ENCODE measurements around the gene WDR27.

WDR27 gene

DNA sequence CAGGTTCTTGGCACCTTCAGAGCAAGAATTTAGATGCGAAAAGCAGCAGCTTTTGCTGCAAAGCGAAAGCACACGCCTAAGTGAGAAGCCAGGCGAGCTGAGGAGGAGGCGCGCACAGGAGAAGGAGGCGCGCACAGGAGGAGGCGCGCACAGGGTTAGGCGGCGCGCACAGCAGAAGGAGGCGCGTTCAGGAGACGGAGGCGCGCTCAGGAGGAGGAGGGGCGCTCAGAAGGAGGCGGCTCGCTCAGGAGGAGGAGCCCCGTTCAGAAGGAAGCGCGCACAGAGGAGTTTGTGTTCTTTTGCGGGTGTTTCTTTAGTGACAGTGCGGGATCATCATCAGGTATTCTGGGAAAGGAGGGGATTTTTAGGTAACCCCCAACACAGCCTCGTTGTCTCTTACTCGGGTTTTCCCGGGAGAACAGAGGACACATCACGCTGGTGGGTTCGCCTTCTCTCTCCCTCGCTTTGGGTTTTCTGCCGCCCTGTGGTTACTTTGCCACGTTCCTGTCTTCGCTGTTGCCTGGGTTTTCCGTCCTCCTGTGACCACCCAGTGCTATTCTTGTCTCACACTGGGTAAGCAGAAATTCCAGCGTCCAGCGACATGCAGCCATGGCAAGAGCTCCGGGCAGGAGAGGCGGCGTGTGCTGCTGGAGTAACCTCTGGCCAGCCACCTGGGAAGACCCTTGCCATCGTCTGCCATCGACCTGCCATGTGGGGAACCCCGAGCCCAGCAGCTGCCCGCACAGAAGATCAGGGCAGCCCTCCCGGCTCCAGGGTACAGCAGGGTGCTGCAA, 47.0 kb downstream of the WDR27 start:
- Histone ChIP-seq H3K9ac (peak overlapping the region; percentile 66), H3K4me3 (peak overlapping the region; percentile 66), H3K36me3 (peaks cover 33% of the 10 kb centered on the region; the same call in 1 of the 2 replicates), H3K9me3 (no peaks in the 10 kb centered on the region), H3K27ac (peak overlapping the region; percentile 55; the same call in 1 of the 2 replicates), H4K20me1 (no peaks in the 10 kb centered on the region), H3K4me1 (peaks cover 48% of the 10 kb centered on the region), H3K27me3 (no peaks in the 10 kb centered on the region), H3K4me2 (peak overlapping the region; percentile 85)
- TF ChIP-seq Cebpa-rat (IDR thresholded peaks at IDR 0.05), result no peak

DNA sequence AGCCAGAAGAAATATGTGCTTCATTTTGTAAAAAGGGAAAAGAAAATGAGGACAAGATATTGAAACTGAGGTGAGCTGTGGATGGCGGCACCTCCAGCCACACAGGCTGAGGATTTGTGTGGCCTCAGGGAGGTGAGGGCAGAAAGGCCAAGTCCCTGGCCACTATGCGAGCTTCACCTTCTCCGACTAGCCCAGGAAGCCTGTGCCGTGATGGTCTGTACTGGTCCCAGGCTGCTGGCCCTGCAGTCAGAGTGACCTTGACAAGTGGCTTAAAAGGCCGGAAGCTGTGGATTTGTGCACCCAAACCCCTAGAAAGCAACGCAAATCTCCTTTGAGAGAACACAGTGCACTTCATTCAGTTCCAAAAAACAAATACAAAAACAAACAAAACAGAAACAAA, 48.1 kb downstream of the WDR27 start:
- no peak for TF ChIP-seq Cebpa-rat (IDR thresholded peaks at IDR 0.05)
- H3K27ac ChIP-seq, result no peak overlapping the region
- H3K27me3 ChIP-seq, result no peaks in the 10 kb centered on the region
- no peak overlapping the region for H3K4me3 ChIP-seq
- H3K9ac ChIP-seq, result no peak overlapping the region
- peaks cover 23% of the 10 kb centered on the region; the same call in 1 of the 2 replicates for H3K36me3 ChIP-seq
- H3K4me2 ChIP-seq, result no peak overlapping the region
- peaks cover 37% of the 10 kb centered on the region for H3K4me1 ChIP-seq
- H4K20me1 ChIP-seq, result no peaks in the 10 kb centered on the region
- no peaks in the 10 kb centered on the region for H3K9me3 ChIP-seq

- H3K27ac ChIP-seq, result no peak overlapping the region
- peaks cover 23% of the 10 kb centered on the region; the same call in 1 of the 2 replicates for H3K36me3 ChIP-seq
- H3K9ac ChIP-seq, result no peak overlapping the region
- H3K4me1 ChIP-seq, result peaks cover 29% of the 10 kb centered on the region
- H4K20me1 ChIP-seq, result no peaks in the 10 kb centered on the region
- no peak overlapping the region for H3K4me3 ChIP-seq
- no peak overlapping the region for H3K4me2 ChIP-seq
- TF ChIP-seq Cebpa-rat (IDR thresholded peaks at IDR 0.05), result no peak
- no peaks in the 10 kb centered on the region for H3K9me3 ChIP-seq
- no peaks in the 10 kb centered on the region for H3K27me3 ChIP-seq
These were observed 48.9 kb downstream of the WDR27 start for GRCh38 chr6:169652896-169653295.

DNA sequence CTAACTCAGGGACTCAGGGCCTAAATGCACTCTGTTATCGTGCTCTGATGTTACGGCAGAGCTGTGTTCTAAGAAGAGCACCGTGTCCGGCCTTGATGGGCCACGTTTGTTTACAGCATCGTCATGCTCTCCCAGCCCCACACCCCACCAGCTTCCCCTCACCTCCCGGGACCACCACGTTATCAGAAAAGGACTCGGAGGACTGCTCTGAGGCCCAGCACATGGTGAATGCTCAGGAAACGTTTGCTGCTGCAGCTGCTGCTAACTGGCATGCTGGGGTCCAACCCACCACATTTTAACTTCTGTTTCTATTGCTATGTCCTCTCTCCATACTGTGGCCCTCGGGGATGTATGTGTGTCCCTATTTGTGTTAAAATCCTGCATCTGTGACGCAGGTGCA, 50.3 kb downstream of the WDR27 start:
- Histone ChIP-seq H3K9ac (no peak overlapping the region), H3K36me3 (peaks cover 12% of the 10 kb centered on the region; the same call in 1 of the 2 replicates), H3K27me3 (no peaks in the 10 kb centered on the region), H3K4me3 (no peak overlapping the region), H3K27ac (no peak overlapping the region), H3K4me2 (no peak overlapping the region), H4K20me1 (no peaks in the 10 kb centered on the region), H3K4me1 (peaks cover 15% of the 10 kb centered on the region), H3K9me3 (no peaks in the 10 kb centered on the region)
- TF ChIP-seq Cebpa-rat (IDR thresholded peaks at IDR 0.05), result no peak

GRCh38 chr6:169650959-169651292, 50.9 kb downstream of the WDR27 start:
- Histone ChIP-seq H3K27me3 (no peaks in the 10 kb centered on the region), H3K9me3 (no peaks in the 10 kb centered on the region)

GRCh38 chr6:169650241-169650958, 51.4 kb downstream of the WDR27 start:
- Histone ChIP-seq H3K4me1 (peaks cover 4% of the 10 kb centered on the region), H3K9ac (no peak overlapping the region), H3K4me3 (no peak overlapping the region), H3K9me3 (no peaks in the 10 kb centered on the region), H3K4me2 (no peak overlapping the region), H3K36me3 (peaks cover 6% of the 10 kb centered on the region; the same call in 1 of the 2 replicates), H3K27ac (no peak overlapping the region), H3K27me3 (no peaks in the 10 kb centered on the region), H4K20me1 (no peaks in the 10 kb centered on the region)
- no peak for TF ChIP-seq Cebpa-rat (IDR thresholded peaks at IDR 0.05)

More at GRCh38 chr6:169650959-169651292, 50.9 kb downstream of the WDR27 start:
- no peak for TF ChIP-seq Cebpa-rat (IDR thresholded peaks at IDR 0.05)
- peaks cover 10% of the 10 kb centered on the region for H3K4me1 ChIP-seq
- H3K4me3 ChIP-seq, result no peak overlapping the region
- no peak overlapping the region for H3K4me2 ChIP-seq
- H3K27ac ChIP-seq, result no peak overlapping the region
- no peak overlapping the region for H3K9ac ChIP-seq
- H3K36me3 ChIP-seq, result peaks cover 7% of the 10 kb centered on the region; the same call in 1 of the 2 replicates
- H4K20me1 ChIP-seq, result no peaks in the 10 kb centered on the region

DNA sequence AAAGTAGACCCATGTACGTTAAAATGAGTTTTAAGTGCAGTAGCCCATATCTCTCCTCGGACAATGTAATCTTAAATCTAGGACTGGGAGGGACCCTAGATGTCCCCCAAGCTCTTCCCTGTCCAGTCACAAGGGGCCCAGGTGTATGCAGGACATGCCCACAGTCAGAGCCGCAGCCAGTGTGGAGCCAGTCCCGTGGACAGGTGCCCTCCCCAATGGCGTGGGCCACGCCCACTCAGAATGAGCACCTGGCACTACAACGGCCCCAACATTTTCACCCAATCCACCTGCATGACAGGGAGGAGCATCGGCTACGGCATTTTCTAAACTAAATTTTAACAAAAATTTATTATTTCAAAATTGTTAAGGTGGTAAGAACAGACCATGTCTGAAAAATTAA, 53.2 kb downstream of the WDR27 start:
- H3K27me3 ChIP-seq, result no peaks in the 10 kb centered on the region
- no peak overlapping the region for H3K4me3 ChIP-seq
- H3K27ac ChIP-seq, result no peak overlapping the region
- no peak overlapping the region for H3K9ac ChIP-seq
- peaks cover 6% of the 10 kb centered on the region; the same call in 1 of the 2 replicates for H3K36me3 ChIP-seq
- H3K4me1 ChIP-seq, result no peaks in the 10 kb centered on the region
- H4K20me1 ChIP-seq, result no peaks in the 10 kb centered on the region
- H3K4me2 ChIP-seq, result no peak overlapping the region
- no peaks in the 10 kb centered on the region for H3K9me3 ChIP-seq
- no peak for TF ChIP-seq Cebpa-rat (IDR thresholded peaks at IDR 0.05)

- H3K4me2 ChIP-seq, result no peak overlapping the region
- no peak overlapping the region for H3K27ac ChIP-seq
- no peaks in the 10 kb centered on the region for H3K4me1 ChIP-seq
- TF ChIP-seq Cebpa-rat (IDR thresholded peaks at IDR 0.05), result no peak
- H4K20me1 ChIP-seq, result no peaks in the 10 kb centered on the region
- no peak overlapping the region for H3K9ac ChIP-seq
- no peak overlapping the region for H3K4me3 ChIP-seq
- peaks cover 6% of the 10 kb centered on the region; the same call in 1 of the 2 replicates for H3K36me3 ChIP-seq
- no peaks in the 10 kb centered on the region for H3K27me3 ChIP-seq
- no peaks in the 10 kb centered on the region for H3K9me3 ChIP-seq
These were observed 53.7 kb downstream of the WDR27 start for GRCh38 chr6:169648092-169648491.

GRCh38 chr6:169647637-169648036, 54.2 kb downstream of the WDR27 start:
- Histone ChIP-seq H3K4me3 (no peak overlapping the region), H4K20me1 (no peaks in the 10 kb centered on the region), H3K9ac (no peak overlapping the region), H3K27ac (no peak overlapping the region), H3K4me1 (no peaks in the 10 kb centered on the region), H3K9me3 (no peaks in the 10 kb centered on the region), H3K27me3 (no peaks in the 10 kb centered on the region), H3K4me2 (no peak overlapping the region), H3K36me3 (peaks cover 6% of the 10 kb centered on the region; the same call in 1 of the 2 replicates)
- no peak for TF ChIP-seq Cebpa-rat (IDR thresholded peaks at IDR 0.05)

Data from BLaER1 (cell line).